ENCODE data around the gene CRY2.

DNA sequence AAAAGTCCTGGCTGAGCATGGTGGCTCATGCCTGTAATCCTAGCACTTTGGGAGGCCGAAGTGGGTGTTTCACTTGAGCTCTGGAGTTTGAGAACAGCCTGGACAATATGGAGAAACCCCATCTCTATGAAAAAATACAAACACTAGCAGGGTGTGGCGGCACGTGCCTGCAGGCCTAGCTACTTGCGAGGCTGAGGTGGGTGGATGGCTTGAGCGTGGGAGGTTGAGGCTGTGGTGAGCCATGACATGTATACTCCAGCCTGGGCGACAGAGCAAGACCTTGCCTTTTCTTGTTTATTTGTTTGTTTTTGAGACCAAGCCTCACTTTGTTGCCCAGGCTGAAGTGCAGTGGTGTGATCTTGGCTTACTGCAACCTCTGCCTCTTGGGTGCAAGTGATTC lies 8.1 kb upstream of the CRY2 start:
- no peak for TF ChIP-seq GATA2 (IDR thresholded peaks at IDR 0.05; ENCODE audit: low read depth, low read length)
- TF ChIP-seq GATA3 (IDR thresholded peaks at IDR 0.05; ENCODE audit: low read depth, low read length), result no peak

All from SH-SY5Y (cell line).